ENCODE measurements around the gene ADD3.

The ADD3 gene

DNA sequence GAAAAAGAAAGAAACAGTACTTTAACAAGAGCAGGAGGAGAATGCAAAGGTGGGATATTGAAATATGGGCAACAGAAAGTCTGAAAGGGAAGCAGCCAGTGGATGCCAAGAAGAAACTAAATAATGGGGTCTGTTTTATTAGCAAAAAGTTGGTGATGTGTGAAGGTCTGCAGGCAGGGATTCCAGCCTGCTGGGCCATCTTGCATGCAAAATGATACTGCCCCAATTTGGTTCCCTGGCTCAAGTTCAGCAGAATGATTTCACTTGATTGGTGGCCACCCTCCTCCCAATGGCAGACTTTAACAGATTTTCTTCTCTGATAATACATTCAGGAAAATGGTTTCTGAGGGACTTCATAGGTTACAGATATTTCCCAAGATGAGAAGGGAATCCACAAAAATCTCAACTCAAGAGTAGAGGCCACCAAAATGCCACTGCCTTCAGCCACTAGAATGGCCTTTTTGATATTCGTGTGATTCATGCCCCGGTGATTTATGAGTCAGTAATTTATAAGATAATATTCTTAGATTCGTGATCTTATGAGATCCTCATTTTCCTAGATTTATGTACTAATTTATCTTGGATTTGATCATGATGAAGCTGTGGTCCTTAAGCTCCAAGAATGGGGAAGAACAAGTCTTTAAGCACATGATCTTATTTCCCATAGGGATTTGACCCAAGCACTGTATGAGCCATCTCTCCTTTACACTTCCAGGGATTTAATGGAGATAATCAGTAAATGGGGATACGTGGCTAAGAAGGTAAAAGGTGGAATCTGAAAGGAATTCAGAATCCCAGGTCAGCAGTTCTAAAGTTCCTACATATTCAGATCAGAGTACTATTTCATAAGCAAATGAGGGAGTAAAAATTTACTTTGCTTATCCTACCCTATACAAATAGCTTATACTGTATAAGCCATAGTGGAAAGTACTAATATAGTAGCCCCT is 32.3 kb upstream of the ADD3 start:
- no peak for DNase-seq (ENCODE audit: low read depth)
- TF ChIP-seq, protein P1, sequence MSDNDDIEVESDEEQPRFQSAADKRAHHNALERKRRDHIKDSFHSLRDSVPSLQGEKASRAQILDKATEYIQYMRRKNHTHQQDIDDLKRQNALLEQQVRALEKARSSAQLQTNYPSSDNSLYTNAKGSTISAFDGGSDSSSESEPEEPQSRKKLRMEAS (IDR thresholded peaks at IDR 0.05; ENCODE audit: low read depth, low read length) = no peak
- no peak for TF ChIP-seq MYC (IDR thresholded peaks at IDR 0.05; ENCODE audit: low read depth, low read length)
- TF ChIP-seq, protein P2, sequence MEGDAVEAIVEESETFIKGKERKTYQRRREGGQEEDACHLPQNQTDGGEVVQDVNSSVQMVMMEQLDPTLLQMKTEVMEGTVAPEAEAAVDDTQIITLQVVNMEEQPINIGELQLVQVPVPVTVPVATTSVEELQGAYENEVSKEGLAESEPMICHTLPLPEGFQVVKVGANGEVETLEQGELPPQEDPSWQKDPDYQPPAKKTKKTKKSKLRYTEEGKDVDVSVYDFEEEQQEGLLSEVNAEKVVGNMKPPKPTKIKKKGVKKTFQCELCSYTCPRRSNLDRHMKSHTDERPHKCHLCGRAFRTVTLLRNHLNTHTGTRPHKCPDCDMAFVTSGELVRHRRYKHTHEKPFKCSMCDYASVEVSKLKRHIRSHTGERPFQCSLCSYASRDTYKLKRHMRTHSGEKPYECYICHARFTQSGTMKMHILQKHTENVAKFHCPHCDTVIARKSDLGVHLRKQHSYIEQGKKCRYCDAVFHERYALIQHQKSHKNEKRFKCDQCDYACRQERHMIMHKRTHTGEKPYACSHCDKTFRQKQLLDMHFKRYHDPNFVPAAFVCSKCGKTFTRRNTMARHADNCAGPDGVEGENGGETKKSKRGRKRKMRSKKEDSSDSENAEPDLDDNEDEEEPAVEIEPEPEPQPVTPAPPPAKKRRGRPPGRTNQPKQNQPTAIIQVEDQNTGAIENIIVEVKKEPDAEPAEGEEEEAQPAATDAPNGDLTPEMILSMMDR (IDR thresholded peaks at IDR 0.05; ENCODE audit: low read depth, low read length) = no peak
- no peak for TF ChIP-seq POLR2A (IDR thresholded peaks at IDR 0.05; ENCODE audit: extremely low read depth, insufficient read length)
- no peak overlapping the region for H3K4me3 ChIP-seq (ENCODE audit: low read depth, low read length)

DNA sequence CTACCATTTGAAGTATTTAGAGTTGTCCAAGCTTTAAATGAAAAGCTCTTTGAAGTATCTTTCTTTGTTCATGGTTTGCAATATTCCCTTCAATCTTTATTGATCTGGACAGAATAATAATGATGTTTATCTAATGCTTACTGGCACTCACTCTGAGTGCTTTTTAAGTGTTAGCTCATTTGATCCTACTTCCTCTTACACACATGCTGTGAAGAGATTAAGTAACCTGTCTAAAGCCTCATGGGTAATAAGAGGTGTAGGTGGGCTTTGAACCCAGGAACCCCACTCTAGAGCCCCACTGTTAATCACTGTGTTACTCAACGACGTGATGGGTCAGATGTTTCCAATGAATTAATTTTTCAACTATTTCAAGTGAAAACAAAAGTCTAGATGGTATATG is 31.1 kb upstream of the ADD3 start:
- H3K4me3 ChIP-seq (ENCODE audit: low read depth, low read length) = no peak overlapping the region
- no peak for DNase-seq (ENCODE audit: low read depth)

DNA sequence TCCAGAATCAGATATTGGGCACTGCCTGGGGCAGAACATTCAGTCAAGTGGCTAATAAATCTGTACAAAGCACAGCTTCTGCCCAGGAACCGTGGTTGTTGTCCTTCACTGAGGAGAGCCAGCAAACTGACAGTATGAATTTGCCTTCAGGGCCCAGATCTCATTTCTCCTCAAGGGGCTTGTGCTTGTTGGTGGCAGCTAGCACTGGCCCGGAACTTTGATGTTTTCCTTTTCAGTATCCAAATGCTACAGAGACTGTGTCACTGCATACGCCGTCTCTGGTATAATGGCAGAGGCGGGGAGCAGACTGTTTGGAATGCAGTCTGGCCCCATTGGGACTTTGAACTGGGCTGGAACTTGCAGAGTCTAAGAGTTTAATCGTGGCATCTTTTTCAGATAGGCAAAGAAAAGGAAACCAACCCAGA is 30.4 kb upstream of the ADD3 start:
- H3K4me3 ChIP-seq (ENCODE audit: low read depth, low read length) = no peak overlapping the region
- TF ChIP-seq, protein P2 (IDR thresholded peaks at IDR 0.05; ENCODE audit: low read depth, low read length) = no peak
- TF ChIP-seq, protein P1 (IDR thresholded peaks at IDR 0.05; ENCODE audit: low read depth, low read length) = no peak
- TF ChIP-seq POLR2A (IDR thresholded peaks at IDR 0.05; ENCODE audit: extremely low read depth, insufficient read length) (no peak), MYC (IDR thresholded peaks at IDR 0.05; ENCODE audit: low read depth, low read length) (no peak)
- DNase-seq (ENCODE audit: low read depth) = no peak

More for the DNA sequence above, 31.1 kb upstream of the ADD3 start:
- TF ChIP-seq, protein P1 (IDR thresholded peaks at IDR 0.05; ENCODE audit: low read depth, low read length) = no peak
- TF ChIP-seq POLR2A (IDR thresholded peaks at IDR 0.05; ENCODE audit: extremely low read depth, insufficient read length) (no peak), MYC (IDR thresholded peaks at IDR 0.05; ENCODE audit: low read depth, low read length) (no peak)
- TF ChIP-seq, protein P2 (IDR thresholded peaks at IDR 0.05; ENCODE audit: low read depth, low read length) = no peak

DNA sequence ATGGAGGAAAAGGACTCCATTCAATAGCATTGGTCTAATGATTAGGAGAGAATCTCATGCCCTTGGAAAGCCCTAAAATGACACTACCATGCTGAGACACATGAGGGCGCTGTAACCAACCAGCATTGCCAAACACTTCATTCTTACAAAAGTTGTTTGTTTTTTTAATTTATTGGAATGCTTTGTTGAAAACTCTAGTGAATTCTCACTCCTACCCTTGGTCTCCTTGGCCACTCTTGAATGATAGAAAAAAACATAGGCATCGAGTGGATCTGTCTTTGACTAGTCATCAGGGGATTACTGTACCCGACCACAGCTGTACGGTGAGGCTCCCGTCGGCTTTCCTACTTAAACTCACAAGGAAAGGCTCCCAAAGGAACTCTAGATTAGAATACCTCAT is 29.3 kb upstream of the ADD3 start:
- no peak overlapping the region for H3K4me3 ChIP-seq (ENCODE audit: low read depth, low read length)
- peak; percentile 69 for DNase-seq (ENCODE audit: low read depth)
- no peak for TF ChIP-seq POLR2A (IDR thresholded peaks at IDR 0.05; ENCODE audit: extremely low read depth, insufficient read length)
- TF ChIP-seq, protein P1 (IDR thresholded peaks at IDR 0.05; ENCODE audit: low read depth, low read length) = peak; percentile 68
- TF ChIP-seq, protein P2 (IDR thresholded peaks at IDR 0.05; ENCODE audit: low read depth, low read length) = peak; percentile 91

DNA sequence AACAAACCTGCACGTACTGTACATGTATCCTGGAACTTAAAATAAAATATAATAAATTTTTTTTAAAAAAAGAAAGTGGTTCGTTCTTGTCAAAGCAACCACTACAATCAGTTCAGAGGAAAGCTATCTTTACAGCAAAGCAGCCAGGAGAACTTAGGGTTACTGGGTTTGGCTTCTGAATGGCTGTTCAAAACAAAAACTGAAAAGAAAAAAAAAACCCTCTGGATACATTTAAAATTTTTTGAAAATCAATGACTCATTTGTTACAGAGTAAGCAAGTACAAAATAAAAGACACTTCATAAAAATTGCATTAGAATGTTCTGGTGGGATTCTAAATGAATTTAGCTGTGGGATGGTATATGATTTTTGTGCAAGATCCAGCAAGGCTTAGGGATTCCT is 28.6 kb upstream of the ADD3 start:
- DNase-seq (ENCODE audit: low read depth) = no peak
- H3K4me3 ChIP-seq (ENCODE audit: low read depth, low read length) = no peak overlapping the region
- no peak for TF ChIP-seq MYC (IDR thresholded peaks at IDR 0.05; ENCODE audit: low read depth, low read length)
- TF ChIP-seq, protein P1 (IDR thresholded peaks at IDR 0.05; ENCODE audit: low read depth, low read length) = no peak
- no peak for TF ChIP-seq POLR2A (IDR thresholded peaks at IDR 0.05; ENCODE audit: extremely low read depth, insufficient read length)
- TF ChIP-seq, protein P2 (IDR thresholded peaks at IDR 0.05; ENCODE audit: low read depth, low read length) = no peak

Measured in NB4 (cell line).